Right cardiac atrium (tissue), 5 donors: ENCODE measurements around the gene ZNF124. TPM values are rescaled to one million over a fixed set of nuclear protein-coding genes. Genes with fewer than 3 reads are reported as not detected.
"Not testable (repeated sequence)": the region's sequence is repeated elsewhere in the genome, so short reads cannot be mapped to it uniquely, and the experiment has no call there.

Experiments used
- ATAC-seq, 2 donors: fragments of 200-7000 bp; cut with Tn5 transposase; one replicate each; pipeline versions ENCODE4 v1.8.0 to v1.9.1; 2020; ENCODE audit warnings: moderate library complexity in 2 of 2, mild to moderate bottlenecking in 1 of 2
- DNase-seq, 3 donors: peaks; one replicate each; pipeline ENCODE4 v3.0.0-alpha.2; 2020
- H3K27ac ChIP-seq: one replicate; pipeline ENCODE4 v1.5.1; 2013; ENCODE audit warnings: mild to moderate bottlenecking, low read length, control low read depth, moderate library complexity
- H3K27me3 ChIP-seq: one replicate; pipeline ENCODE4 v1.6.1; 2013; ENCODE audit not compliant: control insufficient read depth, insufficient read depth
- H3K4me1 ChIP-seq: one replicate; pipeline ENCODE4 v1.6.1; 2013; ENCODE audit warnings: low read length; ENCODE audit not compliant: control insufficient read depth, insufficient read depth
- H3K4me3 ChIP-seq: one replicate; pipeline ENCODE4 v1.5.1; 2013; ENCODE audit warnings: low read length, control low read depth
- H3K9me3 ChIP-seq: one replicate; pipeline ENCODE4 v1.6.1; 2013; ENCODE audit warnings: low read length; ENCODE audit not compliant: control insufficient read depth
- WGBS: extraction: QIAGEN DNeasy Blood & Tissue Kit; methylation state at CpG from one replicate; pipeline ENCODE4 v1.1.7; 2013; 5-methylcytosine and 5-hydroxymethylcytosine counted together
- intact Hi-C, 4 donors: fragments of 100-400 bp; cut with DNase I; formaldehyde crosslinking; loops; one replicate each; pipeline versions ENCODE4 v1.11.0 to v1.14.0; 2022 to 2023
- long read RNA-seq, 4 donors: library from polyadenylated mRNA; unstranded; transcript quantifications; one replicate each; pipeline ENCODE4 v2.0.0, GENCODE V29; 2020 to 2021
- polyA plus RNA-seq: library from polyadenylated mRNA; stranded (reverse); fragments of 200-250 nt; gene quantifications from one replicate; pipeline ENCODE4 v1.2.3, GENCODE V29; 2013
- total RNA-seq, 4 donors: library from RNA; stranded (reverse); fragmentation: NEBNext Ultra II Directional; extraction: Animal tissue kit (Norgen Biotek cat#: 25700); gene quantifications; one replicate each; pipeline ENCODE4 v1.2.1, GENCODE V29; 2021
- donor health status: healthy with polysubstance abuse.
- donor health status: DM: no; HTN: yes; CAD: no.
- donor health status: DM: no; HTN: no; CAD: no.
- donor health status: DM: no; HTN: yes; CAD: no; lungs with severe emphysema.
- donor health status: DM: yes; HTN: yes; CAD: no.

Gene ZNF124
- total RNA-seq, result 10 to 100 TPM; 13.9 to 27.3 (median 21.9) TPM
- 1.1 TPM for polyA plus RNA-seq
- long read RNA-seq, donor 1, partial matches to known transcripts, result 0 of 5 reads
- long read RNA-seq, donor 1, other reads (novel, unspliced or antisense), result 1 of 5 reads
- long read RNA-seq, donor 2, partial matches to known transcripts, result 0 of 2 reads
- long read RNA-seq, donor 2, other reads (novel, unspliced or antisense), result 0 of 2 reads
- long read RNA-seq, donor 3, transcript ZNF124-201 (4 exons, 1,674 nt), result major isoform, 7 of 9 reads
- long read RNA-seq, donor 3, partial matches to known transcripts, result 0 of 9 reads
- long read RNA-seq, donor 3, other reads (novel, unspliced or antisense), result 0 of 9 reads
- long read RNA-seq, donor 4, partial matches to known transcripts, result 0 of 4 reads
- long read RNA-seq, donor 4, other reads (novel, unspliced or antisense), result 0 of 4 reads

GRCh38 chr1:247171875-247172563 is at the start of gene ZNF124:
ZNF124 (minus strand) TSS chr1:247172020; CDS start chr1:247171877, 143 bp downstream.
- ATAC-seq, result peak; percentile 100
- H3K9me3 ChIP-seq, H3K4me1 ChIP-seq, H3K4me3 ChIP-seq, H3K27me3 ChIP-seq, H3K27ac ChIP-seq, DNase-seq: not testable (repeated sequence)
- intact Hi-C loops, result loop anchor here in 1 of 4 donors (5.0 kb wide), 1 partner anchor 45 kb away; no protein-coding TSS in a partner anchor
- 44% methylated on average over 3 of the region's 28 CpGs for WGBS

- DNase-seq, H3K4me1 ChIP-seq, intact Hi-C loops, ATAC-seq, H3K27me3 ChIP-seq, H3K4me3 ChIP-seq, H3K27ac ChIP-seq, H3K9me3 ChIP-seq: not testable (repeated sequence)
- 96% methylated on average over 24 of the region's 30 CpGs for WGBS
Observed at GRCh38 chr1:247220280-247220679, 48.5 kb upstream of the ZNF124 start.

- Histone ChIP-seq H3K27me3 (no peaks in the 10 kb centered on the region), H3K27ac (no peak overlapping the region), H3K4me1 (no peaks in the 10 kb centered on the region), H3K9me3 (no peaks in the 10 kb centered on the region), H3K4me3 (no peak overlapping the region)
- intact Hi-C loops, result no loop called here
- 86% methylated on average over 6 of the region's 6 CpGs for WGBS
- no peak for DNase-seq
- no peak for ATAC-seq
Observed at GRCh38 chr1:247218121-247218651, 46.4 kb upstream of the ZNF124 start.

GRCh38 chr1:247216261-247216660 is 44.4 kb upstream of the ZNF124 start:
- H3K4me3 ChIP-seq, result no peak overlapping the region

GRCh38 chr1:247212627-247213617 is 41.1 kb upstream of the ZNF124 start:
- Histone ChIP-seq H3K27ac (no peak overlapping the region), H3K4me1 (peaks cover 4% of the 10 kb centered on the region), H3K27me3 (no peaks in the 10 kb centered on the region), H3K9me3 (no peaks in the 10 kb centered on the region), H3K4me3 (no peak overlapping the region)
- 46% methylated on average over 1 of the region's 1 CpG for WGBS
- intact Hi-C loops, result no loop called here
- ATAC-seq (no peak), DNase-seq (no peak)

More at GRCh38 chr1:247216261-247216660, 44.4 kb upstream of the ZNF124 start:
- H3K27me3 ChIP-seq, result no peaks in the 10 kb centered on the region
- intact Hi-C loops, result no loop called here
- no peaks in the 10 kb centered on the region for H3K9me3 ChIP-seq
- H3K27ac ChIP-seq, result no peak overlapping the region
- ATAC-seq, result no peak
- no peak for DNase-seq
- no peaks in the 10 kb centered on the region for H3K4me1 ChIP-seq
- WGBS, result 60% methylated on average over 3 of the region's 3 CpGs

GRCh38 chr1:247212012-247212411 is 40.2 kb upstream of the ZNF124 start:
- H3K27ac ChIP-seq, result no peak overlapping the region
- ATAC-seq, result no peak
- H3K4me3 ChIP-seq, result no peak overlapping the region
- no peaks in the 10 kb centered on the region for H3K27me3 ChIP-seq
- intact Hi-C loops, result no loop called here
- peaks cover 4% of the 10 kb centered on the region for H3K4me1 ChIP-seq
- DNase-seq, result no peak
- 56% methylated on average over 5 of the region's 5 CpGs for WGBS
- H3K9me3 ChIP-seq, result no peaks in the 10 kb centered on the region

- H3K9me3 ChIP-seq, result no peaks in the 10 kb centered on the region
- no peaks in the 10 kb centered on the region for H3K27me3 ChIP-seq
- no peak overlapping the region for H3K27ac ChIP-seq
- H3K4me1 ChIP-seq, result peaks cover 4% of the 10 kb centered on the region
- no peak overlapping the region for H3K4me3 ChIP-seq
- intact Hi-C loops, result no loop called here
- DNase-seq (no peak), ATAC-seq (no peak)
- 53% methylated on average over 7 of the region's 7 CpGs for WGBS
Observed at GRCh38 chr1:247211339-247211738, 39.5 kb upstream of the ZNF124 start.

- ATAC-seq, result peak; percentile 100
- WGBS, result under 1% methylated on average over 49 of the region's 49 CpGs
- intact Hi-C loops, result no loop called here
Observed at GRCh38 chr1:247210376-247211117, 38.7 kb upstream of the ZNF124 start.

GRCh38 chr1:247210062-247210375 is 38.2 kb upstream of the ZNF124 start:
- H3K27me3 ChIP-seq, result no peaks in the 10 kb centered on the region
- WGBS, result 6% methylated on average over 5 of the region's 5 CpGs
- H3K9me3 ChIP-seq, result no peaks in the 10 kb centered on the region
- peaks cover 4% of the 10 kb centered on the region for H3K4me1 ChIP-seq
- H3K27ac ChIP-seq, result peak overlapping the region; percentile 89
- intact Hi-C loops, result no loop called here
- no peak for DNase-seq
- no peak for ATAC-seq
- H3K4me3 ChIP-seq, result peak overlapping the region; percentile 81

More at GRCh38 chr1:247210376-247211117, 38.7 kb upstream of the ZNF124 start:
- DNase-seq, result peak; percentile 99 to 100 (median 99)
- peak overlapping the region; percentile 89 for H3K27ac ChIP-seq
- no peaks in the 10 kb centered on the region for H3K9me3 ChIP-seq
- peak overlapping the region; percentile 81 for H3K4me3 ChIP-seq
- H3K4me1 ChIP-seq, result peaks cover 4% of the 10 kb centered on the region
- no peaks in the 10 kb centered on the region for H3K27me3 ChIP-seq

GRCh38 chr1:247209396-247209795 is 37.6 kb upstream of the ZNF124 start:
- WGBS, result 34% methylated on average over 2 of the region's 2 CpGs
- intact Hi-C loops, result no loop called here

More at GRCh38 chr1:247209396-247209795, 37.6 kb upstream of the ZNF124 start:
- ATAC-seq (no peak), DNase-seq (no peak)
- H3K4me3 ChIP-seq, result peak overlapping the region; percentile 81
- H3K4me1 ChIP-seq, result peaks cover 4% of the 10 kb centered on the region
- no peaks in the 10 kb centered on the region for H3K27me3 ChIP-seq
- H3K27ac ChIP-seq, result no peak overlapping the region
- H3K9me3 ChIP-seq, result no peaks in the 10 kb centered on the region
